ENCODE measurements around the gene PKD2L1.
"Not testable (repeated sequence)": the region's sequence is repeated elsewhere in the genome, so short reads cannot be mapped to it uniquely, and the experiment has no call there.

PKD2L1 gene

GRCh38 chr10:100293066-100293465, 37.0 kb downstream of the PKD2L1 start:
- H3K79me2 ChIP-seq (ENCODE audit: insufficient read depth, low read length): no peaks in the 10 kb centered on the region
- no peak for DNase-seq
- no peaks in the 10 kb centered on the region for H3K36me3 ChIP-seq (ENCODE audit: insufficient read depth, low read length)
- H3K27ac ChIP-seq (ENCODE audit: low read length): no peak overlapping the region
- H3K4me3 ChIP-seq (ENCODE audit: low read depth in 1 of 2, low read length in 2 of 2): no peak overlapping the region
- no peaks in the 10 kb centered on the region for H3K4me1 ChIP-seq (ENCODE audit: insufficient read depth, low read length)
- H3K4me2 ChIP-seq (ENCODE audit: insufficient read depth, low read length): no peak overlapping the region
- no peak overlapping the region for H3K9ac ChIP-seq (ENCODE audit: low read depth, low read length)
- TF ChIP-seq EZH2 (IDR thresholded peaks at IDR 0.05; ENCODE audit: borderline replicate concordance, low read depth, low read length, severe bottlenecking) (no peak), CTCF (IDR thresholded peaks at IDR 0.05; ENCODE audit: borderline replicate concordance, extremely low read depth, low read length, poor library complexity, severe bottlenecking) (no peak)
- peaks cover 4% of the 10 kb centered on the region for H3K27me3 ChIP-seq (ENCODE audit: insufficient read depth, low read length, poor library complexity)
- no peak for ATAC-seq (ENCODE audit: insufficient read depth, low read depth)
- no peaks in the 10 kb centered on the region for H3K9me3 ChIP-seq (ENCODE audit: insufficient read depth, low read length, severe bottlenecking)
- no peaks in the 10 kb centered on the region for H4K20me1 ChIP-seq (ENCODE audit: insufficient read depth, low read length)
- H2AFZ ChIP-seq (ENCODE audit: low read depth, low read length): no peak overlapping the region

DNA sequence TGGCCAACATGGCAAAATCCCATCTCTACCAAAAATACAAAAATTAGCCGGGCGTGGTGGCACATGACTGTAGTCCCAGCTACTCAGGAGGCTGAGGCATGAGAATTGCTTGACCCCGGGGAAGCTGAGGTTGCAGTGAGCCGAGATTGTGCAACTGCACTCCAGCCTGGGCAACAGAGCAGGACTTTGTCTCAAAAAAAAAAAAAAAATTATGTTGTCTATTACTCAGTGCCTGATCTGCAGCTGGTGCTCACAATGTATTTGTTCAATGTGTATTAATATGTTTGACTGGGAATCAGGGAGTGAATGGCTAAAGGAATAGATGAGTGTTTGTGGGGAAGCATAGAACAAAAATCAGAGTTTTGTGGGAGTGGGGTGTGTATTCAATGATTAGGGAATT, 37.7 kb downstream of the PKD2L1 start:
- H3K4me3 ChIP-seq (ENCODE audit: low read depth in 1 of 2, low read length in 2 of 2); ATAC-seq (ENCODE audit: insufficient read depth, low read depth); H3K27ac ChIP-seq (ENCODE audit: low read length); H3K9ac ChIP-seq (ENCODE audit: low read depth, low read length); H3K4me1 ChIP-seq (ENCODE audit: insufficient read depth, low read length); H3K79me2 ChIP-seq (ENCODE audit: insufficient read depth, low read length); H3K9me3 ChIP-seq (ENCODE audit: insufficient read depth, low read length, severe bottlenecking); H3K36me3 ChIP-seq (ENCODE audit: insufficient read depth, low read length); H2AFZ ChIP-seq (ENCODE audit: low read depth, low read length); H3K27me3 ChIP-seq (ENCODE audit: insufficient read depth, low read length, poor library complexity); DNase-seq; H4K20me1 ChIP-seq (ENCODE audit: insufficient read depth, low read length); H3K4me2 ChIP-seq (ENCODE audit: insufficient read depth, low read length): not testable (repeated sequence)

DNA sequence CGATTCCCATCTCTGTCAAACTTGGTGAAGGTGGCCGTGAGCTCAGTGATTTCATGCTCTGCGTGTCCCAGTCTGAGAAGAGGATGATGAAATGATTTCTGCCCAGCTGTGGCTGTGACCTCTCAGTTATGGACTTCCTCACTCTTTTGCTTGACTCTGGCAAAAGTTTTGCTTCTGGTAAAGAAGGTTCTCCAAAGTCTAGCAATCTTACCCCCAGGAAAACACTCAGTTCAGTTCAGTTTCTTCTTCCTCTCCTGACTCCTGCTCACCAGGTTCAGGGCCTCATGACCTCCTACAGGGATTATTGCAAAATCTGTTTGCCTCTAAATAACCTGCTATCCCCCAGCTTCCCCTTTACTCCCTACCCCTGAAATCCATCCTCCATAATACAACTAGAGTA, 38.7 kb downstream of the PKD2L1 start:
- no peak for TF ChIP-seq CTCF (IDR thresholded peaks at IDR 0.05; ENCODE audit: borderline replicate concordance, extremely low read depth, low read length, poor library complexity, severe bottlenecking)
- TF ChIP-seq EZH2 (IDR thresholded peaks at IDR 0.05; ENCODE audit: borderline replicate concordance, low read depth, low read length, severe bottlenecking): no peak
- Histone ChIP-seq H4K20me1 (ENCODE audit: insufficient read depth, low read length) (no peaks in the 10 kb centered on the region), H3K79me2 (ENCODE audit: insufficient read depth, low read length) (peaks cover 3% of the 10 kb centered on the region), H3K36me3 (ENCODE audit: insufficient read depth, low read length) (no peaks in the 10 kb centered on the region), H3K9me3 (ENCODE audit: insufficient read depth, low read length, severe bottlenecking) (no peaks in the 10 kb centered on the region), H3K27me3 (ENCODE audit: insufficient read depth, low read length, poor library complexity) (peaks cover 4% of the 10 kb centered on the region), H3K27ac (ENCODE audit: low read length) (no peak overlapping the region), H3K4me1 (ENCODE audit: insufficient read depth, low read length) (peaks cover 9% of the 10 kb centered on the region), H3K9ac (ENCODE audit: low read depth, low read length) (no peak overlapping the region), H3K4me3 (ENCODE audit: low read depth in 1 of 2, low read length in 2 of 2) (no peak overlapping the region), H2AFZ (ENCODE audit: low read depth, low read length) (no peak overlapping the region), H3K4me2 (ENCODE audit: insufficient read depth, low read length) (no peak overlapping the region)
- ATAC-seq (ENCODE audit: insufficient read depth, low read depth): no peak
- DNase-seq: no peak

DNA sequence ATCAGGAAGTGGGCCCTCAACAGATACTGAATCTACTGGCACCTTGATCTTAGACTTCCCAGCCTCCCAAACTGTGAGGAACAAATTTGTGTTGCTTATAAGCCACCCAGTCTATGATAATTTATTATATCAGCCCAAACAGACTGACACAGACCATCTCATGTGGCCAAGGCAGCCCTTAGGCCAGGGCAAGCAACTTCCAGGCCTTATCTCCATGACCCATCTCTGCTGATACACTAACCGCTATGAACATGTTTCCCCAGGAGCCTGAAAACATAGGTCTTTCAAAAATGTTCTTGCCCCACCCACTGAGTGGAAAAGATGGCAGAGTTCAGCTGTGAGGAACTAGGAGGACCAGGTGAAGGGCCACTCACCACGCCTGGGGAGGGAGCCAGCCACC, 40.4 kb downstream of the PKD2L1 start:
- no peaks in the 10 kb centered on the region for H4K20me1 ChIP-seq (ENCODE audit: insufficient read depth, low read length)
- H3K79me2 ChIP-seq (ENCODE audit: insufficient read depth, low read length): peaks cover 21% of the 10 kb centered on the region
- no peaks in the 10 kb centered on the region for H3K9me3 ChIP-seq (ENCODE audit: insufficient read depth, low read length, severe bottlenecking)
- no peak overlapping the region for H3K27ac ChIP-seq (ENCODE audit: low read length)
- ATAC-seq (ENCODE audit: insufficient read depth, low read depth) (no peak), DNase-seq (no peak)
- H3K4me3 ChIP-seq (ENCODE audit: low read depth in 1 of 2, low read length in 2 of 2): no peak overlapping the region
- H3K4me1 ChIP-seq (ENCODE audit: insufficient read depth, low read length): peaks cover 22% of the 10 kb centered on the region
- H3K27me3 ChIP-seq (ENCODE audit: insufficient read depth, low read length, poor library complexity): peaks cover 4% of the 10 kb centered on the region
- no peak overlapping the region for H2AFZ ChIP-seq (ENCODE audit: low read depth, low read length)
- no peak overlapping the region for H3K9ac ChIP-seq (ENCODE audit: low read depth, low read length)
- no peak overlapping the region for H3K4me2 ChIP-seq (ENCODE audit: insufficient read depth, low read length)
- TF ChIP-seq EZH2 (IDR thresholded peaks at IDR 0.05; ENCODE audit: borderline replicate concordance, low read depth, low read length, severe bottlenecking): no peak
- TF ChIP-seq CTCF (IDR thresholded peaks at IDR 0.05; ENCODE audit: borderline replicate concordance, extremely low read depth, low read length, poor library complexity, severe bottlenecking): no peak
- no peaks in the 10 kb centered on the region for H3K36me3 ChIP-seq (ENCODE audit: insufficient read depth, low read length)
